Thyroid gland (tissue), 4 donors: ENCODE measurements around the gene ZFYVE9.

Experiments
- CTCF ChIP-seq, 6 experiments: fragments of 200-600 bp in 3 of 6; fragments of 450-650 bp in 3 of 6; sonication (generic) in 3 of 6; IDR thresholded peaks; one replicate each; pipeline ENCODE4 v1.5.1; 2016 to 2019; ENCODE audit warnings: antibody characterized with exemption in 6 of 6, mild to moderate bottlenecking in 2 of 6, inconsistent platforms in 1 of 6, moderate library complexity in 1 of 6
- POLR2A ChIP-seq, 2 donors: fragments of 450-650 bp; IDR thresholded peaks; one replicate each; pipeline ENCODE4 v1.6.1; 2017; ENCODE audit warnings: antibody characterized with exemption in 2 of 2, mild to moderate bottlenecking in 2 of 2, moderate library complexity in 1 of 2

GRCh38 chr1:52366517-52366827, 224.6 kb downstream of the ZFYVE9 start:
- TF ChIP-seq CTCF (IDR thresholded peaks at IDR 0.05) = no peak
- no peak for TF ChIP-seq POLR2A (IDR thresholded peaks at IDR 0.05)
